ENCODE measurements around the gene KCND2. TPM values are rescaled to one million over a fixed set of nuclear protein-coding genes. Genes with fewer than 3 reads are reported as not detected.

KCND2 gene
- total RNA-seq, 1 donor from 2014 or later: 0.29 TPM

- no peak overlapping the region for H3K4me3 ChIP-seq (ENCODE audit: low read depth, low read length)
- no peaks in the 10 kb centered on the region for H3K36me3 ChIP-seq (ENCODE audit: control insufficient read depth, insufficient read depth, low read length)
- TF ChIP-seq, protein P1, sequence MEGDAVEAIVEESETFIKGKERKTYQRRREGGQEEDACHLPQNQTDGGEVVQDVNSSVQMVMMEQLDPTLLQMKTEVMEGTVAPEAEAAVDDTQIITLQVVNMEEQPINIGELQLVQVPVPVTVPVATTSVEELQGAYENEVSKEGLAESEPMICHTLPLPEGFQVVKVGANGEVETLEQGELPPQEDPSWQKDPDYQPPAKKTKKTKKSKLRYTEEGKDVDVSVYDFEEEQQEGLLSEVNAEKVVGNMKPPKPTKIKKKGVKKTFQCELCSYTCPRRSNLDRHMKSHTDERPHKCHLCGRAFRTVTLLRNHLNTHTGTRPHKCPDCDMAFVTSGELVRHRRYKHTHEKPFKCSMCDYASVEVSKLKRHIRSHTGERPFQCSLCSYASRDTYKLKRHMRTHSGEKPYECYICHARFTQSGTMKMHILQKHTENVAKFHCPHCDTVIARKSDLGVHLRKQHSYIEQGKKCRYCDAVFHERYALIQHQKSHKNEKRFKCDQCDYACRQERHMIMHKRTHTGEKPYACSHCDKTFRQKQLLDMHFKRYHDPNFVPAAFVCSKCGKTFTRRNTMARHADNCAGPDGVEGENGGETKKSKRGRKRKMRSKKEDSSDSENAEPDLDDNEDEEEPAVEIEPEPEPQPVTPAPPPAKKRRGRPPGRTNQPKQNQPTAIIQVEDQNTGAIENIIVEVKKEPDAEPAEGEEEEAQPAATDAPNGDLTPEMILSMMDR (IDR thresholded peaks at IDR 0.05; ENCODE audit: insufficient read depth, low read length, poor library complexity, severe bottlenecking): no peak
- H3K27me3 ChIP-seq (ENCODE audit: control insufficient read depth, insufficient read depth, low read length): no peaks in the 10 kb centered on the region
- DNase-seq (ENCODE audit: low read depth): no peak
Observed at GRCh38 chr7:120441850-120442249, 168.9 kb downstream of the KCND2 start.

DNA sequence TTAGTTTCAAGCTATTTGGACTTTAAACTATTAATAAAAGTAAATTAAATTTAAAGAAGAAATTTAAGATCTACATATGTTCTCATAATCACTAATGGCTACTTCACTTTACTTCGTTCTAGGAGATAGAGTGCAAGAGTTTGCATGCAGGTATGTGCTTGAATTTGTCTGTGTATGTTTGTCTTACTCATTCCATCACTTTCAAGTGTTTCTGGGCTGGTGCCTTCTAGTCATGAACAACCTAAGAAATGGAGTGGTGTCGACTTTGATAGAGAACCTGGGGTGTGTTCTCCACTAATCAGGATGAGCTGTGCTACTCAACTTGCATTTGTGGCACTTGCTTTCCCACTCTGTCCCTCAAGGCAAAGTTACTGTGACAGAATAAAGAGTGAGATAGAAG lies 169.9 kb downstream of the KCND2 start:
- DNase-seq (ENCODE audit: low read depth): no peak
- no peaks in the 10 kb centered on the region for H3K27me3 ChIP-seq (ENCODE audit: control insufficient read depth, insufficient read depth, low read length)
- H3K36me3 ChIP-seq (ENCODE audit: control insufficient read depth, insufficient read depth, low read length): no peaks in the 10 kb centered on the region
- TF ChIP-seq, protein P1 (IDR thresholded peaks at IDR 0.05; ENCODE audit: insufficient read depth, low read length, poor library complexity, severe bottlenecking): no peak
- H3K4me3 ChIP-seq (ENCODE audit: low read depth, low read length): no peak overlapping the region

GRCh38 chr7:120444650-120445049 lies 171.7 kb downstream of the KCND2 start:
- no peak for DNase-seq (ENCODE audit: low read depth)
- Histone ChIP-seq H3K27me3 (ENCODE audit: control insufficient read depth, insufficient read depth, low read length) (no peaks in the 10 kb centered on the region), H3K36me3 (ENCODE audit: control insufficient read depth, insufficient read depth, low read length) (no peaks in the 10 kb centered on the region), H3K4me3 (ENCODE audit: low read depth, low read length) (no peak overlapping the region)
- TF ChIP-seq, protein P1 (IDR thresholded peaks at IDR 0.05; ENCODE audit: insufficient read depth, low read length, poor library complexity, severe bottlenecking): no peak

GRCh38 chr7:120445276-120445675 lies 172.3 kb downstream of the KCND2 start:
- no peak for DNase-seq (ENCODE audit: low read depth)
- no peak overlapping the region for H3K4me3 ChIP-seq (ENCODE audit: low read depth, low read length)
- TF ChIP-seq, protein P1 (IDR thresholded peaks at IDR 0.05; ENCODE audit: insufficient read depth, low read length, poor library complexity, severe bottlenecking): no peak
- H3K36me3 ChIP-seq (ENCODE audit: control insufficient read depth, insufficient read depth, low read length): no peaks in the 10 kb centered on the region
- H3K27me3 ChIP-seq (ENCODE audit: control insufficient read depth, insufficient read depth, low read length): no peaks in the 10 kb centered on the region

DNA sequence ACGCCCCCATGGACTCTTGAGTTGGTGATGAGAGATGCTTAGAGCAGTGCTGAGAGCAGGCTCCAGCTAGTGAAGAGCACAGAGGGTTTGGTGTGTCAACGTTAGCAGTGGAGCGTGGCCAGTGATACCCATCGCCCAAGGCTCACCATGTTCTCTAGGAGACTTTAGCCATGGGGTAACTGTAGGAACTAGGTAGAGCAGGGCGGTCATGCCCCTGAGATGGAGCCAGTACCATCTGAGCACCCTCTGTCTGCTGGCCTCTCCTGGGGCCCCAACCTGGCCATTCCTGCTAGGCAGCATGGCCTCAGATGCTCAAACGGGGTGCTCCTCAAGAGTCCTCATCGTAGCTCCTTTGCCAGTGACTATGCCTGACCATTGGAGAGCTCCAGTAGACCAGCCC lies 179.7 kb downstream of the KCND2 start:
- TF ChIP-seq, protein P1 (IDR thresholded peaks at IDR 0.05; ENCODE audit: insufficient read depth, low read length, poor library complexity, severe bottlenecking): no peak
- no peak for DNase-seq (ENCODE audit: low read depth)
- Histone ChIP-seq H3K27me3 (ENCODE audit: control insufficient read depth, insufficient read depth, low read length) (no peaks in the 10 kb centered on the region), H3K4me3 (ENCODE audit: low read depth, low read length) (no peak overlapping the region), H3K36me3 (ENCODE audit: control insufficient read depth, insufficient read depth, low read length) (no peaks in the 10 kb centered on the region)

GRCh38 chr7:120456699-120457098 lies 183.7 kb downstream of the KCND2 start:
- H3K36me3 ChIP-seq (ENCODE audit: control insufficient read depth, insufficient read depth, low read length): no peaks in the 10 kb centered on the region
- H3K4me3 ChIP-seq (ENCODE audit: low read depth, low read length): no peak overlapping the region
- TF ChIP-seq, protein P1 (IDR thresholded peaks at IDR 0.05; ENCODE audit: insufficient read depth, low read length, poor library complexity, severe bottlenecking): no peak
- no peaks in the 10 kb centered on the region for H3K27me3 ChIP-seq (ENCODE audit: control insufficient read depth, insufficient read depth, low read length)
- no peak for DNase-seq (ENCODE audit: low read depth)

Data from kidney epithelial cell (primary cell).